Measurements from ENCODE around the gene GABBR2.

The GABBR2 gene

DNA sequence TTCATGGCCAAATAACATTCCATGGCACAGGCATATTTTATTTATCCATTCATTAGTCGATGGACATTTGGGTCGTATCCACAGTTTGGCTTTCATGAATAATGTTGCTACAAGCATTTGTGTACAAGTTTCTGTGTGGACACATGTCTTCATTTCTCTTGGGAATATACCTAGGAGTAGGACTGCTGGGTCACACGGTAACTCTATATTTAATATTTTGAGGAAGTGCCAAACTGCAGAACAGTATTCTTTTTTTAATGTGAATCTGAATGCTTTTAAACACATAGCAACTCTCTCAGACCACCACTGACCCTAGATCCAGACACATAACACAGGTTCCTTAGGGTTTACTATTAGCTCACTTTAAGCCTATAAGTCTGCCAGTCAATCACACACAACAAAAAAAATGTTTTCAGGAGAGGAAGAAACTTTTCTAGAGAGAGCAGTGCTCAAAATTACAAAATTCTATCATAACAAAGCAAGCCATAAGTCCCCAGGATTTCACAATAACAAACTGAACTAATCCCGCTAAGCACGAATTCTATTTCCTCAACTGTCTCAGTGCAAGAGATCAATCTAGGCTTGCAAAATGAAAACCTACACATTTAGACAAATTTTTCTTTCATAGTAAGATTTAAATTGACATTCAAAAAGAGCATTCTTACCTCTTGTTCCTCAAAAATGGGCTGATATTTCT is 41.8 kb upstream of the GABBR2 start:
- H3K4me2 ChIP-seq (ENCODE audit: low read length): no peak overlapping the region
- H3K4me3 ChIP-seq (ENCODE audit: low read length): no peak overlapping the region
- H3K4me1 ChIP-seq (ENCODE audit: low read length): no peaks in the 10 kb centered on the region
- H3K79me2 ChIP-seq (ENCODE audit: low read length): no peaks in the 10 kb centered on the region
- H3K27ac ChIP-seq (ENCODE audit: low read length): no peak overlapping the region
- no peak overlapping the region for H2AFZ ChIP-seq (ENCODE audit: low read depth, low read length)
- H3K27me3 ChIP-seq (ENCODE audit: low read depth, low read length): no peaks in the 10 kb centered on the region
- TF ChIP-seq, protein P1, sequence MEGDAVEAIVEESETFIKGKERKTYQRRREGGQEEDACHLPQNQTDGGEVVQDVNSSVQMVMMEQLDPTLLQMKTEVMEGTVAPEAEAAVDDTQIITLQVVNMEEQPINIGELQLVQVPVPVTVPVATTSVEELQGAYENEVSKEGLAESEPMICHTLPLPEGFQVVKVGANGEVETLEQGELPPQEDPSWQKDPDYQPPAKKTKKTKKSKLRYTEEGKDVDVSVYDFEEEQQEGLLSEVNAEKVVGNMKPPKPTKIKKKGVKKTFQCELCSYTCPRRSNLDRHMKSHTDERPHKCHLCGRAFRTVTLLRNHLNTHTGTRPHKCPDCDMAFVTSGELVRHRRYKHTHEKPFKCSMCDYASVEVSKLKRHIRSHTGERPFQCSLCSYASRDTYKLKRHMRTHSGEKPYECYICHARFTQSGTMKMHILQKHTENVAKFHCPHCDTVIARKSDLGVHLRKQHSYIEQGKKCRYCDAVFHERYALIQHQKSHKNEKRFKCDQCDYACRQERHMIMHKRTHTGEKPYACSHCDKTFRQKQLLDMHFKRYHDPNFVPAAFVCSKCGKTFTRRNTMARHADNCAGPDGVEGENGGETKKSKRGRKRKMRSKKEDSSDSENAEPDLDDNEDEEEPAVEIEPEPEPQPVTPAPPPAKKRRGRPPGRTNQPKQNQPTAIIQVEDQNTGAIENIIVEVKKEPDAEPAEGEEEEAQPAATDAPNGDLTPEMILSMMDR (IDR thresholded peaks at IDR 0.05; ENCODE audit: low read depth, low read length): no peak
- no peak for TF ChIP-seq EZH2phosphoT487 (IDR thresholded peaks at IDR 0.05; ENCODE audit: low read depth)
- no peaks in the 10 kb centered on the region for H3K9me3 ChIP-seq (ENCODE audit: insufficient read depth, low read length)
- no peak overlapping the region for H3K9ac ChIP-seq (ENCODE audit: low read length)
- peaks cover 11% of the 10 kb centered on the region for H3K36me3 ChIP-seq (replicated peaks; ENCODE audit: low read depth, low read length)
- H4K20me1 ChIP-seq (ENCODE audit: insufficient read depth, low read length): no peaks in the 10 kb centered on the region

DNA sequence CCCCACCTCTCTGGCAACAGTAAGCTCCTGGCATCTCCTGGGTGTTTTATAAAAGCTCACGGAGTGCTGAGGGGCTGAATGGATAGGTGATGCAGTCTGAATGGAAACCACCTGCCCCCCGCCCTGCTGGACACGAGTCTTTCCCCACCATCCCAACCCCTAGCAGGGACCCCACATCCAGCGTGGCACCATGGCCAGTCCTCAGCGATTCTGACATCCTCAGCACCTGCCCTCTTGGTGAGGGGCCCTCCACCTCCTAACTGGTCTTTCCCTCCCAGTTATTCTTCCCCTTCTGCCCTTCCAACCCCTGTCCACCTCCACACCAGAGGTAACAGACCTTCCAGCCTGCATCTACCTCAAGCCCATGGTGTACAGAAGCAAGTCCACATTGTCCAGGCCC is 38.7 kb upstream of the GABBR2 start:
- Histone ChIP-seq H3K4me2 (ENCODE audit: low read length) (no peak overlapping the region), H3K9ac (ENCODE audit: low read length) (no peak overlapping the region), H4K20me1 (ENCODE audit: insufficient read depth, low read length) (no peaks in the 10 kb centered on the region), H3K27me3 (ENCODE audit: low read depth, low read length) (no peaks in the 10 kb centered on the region), H3K27ac (ENCODE audit: low read length) (no peak overlapping the region), H3K4me3 (ENCODE audit: low read length) (no peak overlapping the region), H2AFZ (ENCODE audit: low read depth, low read length) (no peak overlapping the region), H3K79me2 (ENCODE audit: low read length) (no peaks in the 10 kb centered on the region), H3K9me3 (ENCODE audit: insufficient read depth, low read length) (no peaks in the 10 kb centered on the region), H3K36me3 (replicated peaks; ENCODE audit: low read depth, low read length) (peaks cover 10% of the 10 kb centered on the region), H3K4me1 (ENCODE audit: low read length) (no peaks in the 10 kb centered on the region)
- TF ChIP-seq EZH2phosphoT487 (IDR thresholded peaks at IDR 0.05; ENCODE audit: low read depth): no peak

DNA sequence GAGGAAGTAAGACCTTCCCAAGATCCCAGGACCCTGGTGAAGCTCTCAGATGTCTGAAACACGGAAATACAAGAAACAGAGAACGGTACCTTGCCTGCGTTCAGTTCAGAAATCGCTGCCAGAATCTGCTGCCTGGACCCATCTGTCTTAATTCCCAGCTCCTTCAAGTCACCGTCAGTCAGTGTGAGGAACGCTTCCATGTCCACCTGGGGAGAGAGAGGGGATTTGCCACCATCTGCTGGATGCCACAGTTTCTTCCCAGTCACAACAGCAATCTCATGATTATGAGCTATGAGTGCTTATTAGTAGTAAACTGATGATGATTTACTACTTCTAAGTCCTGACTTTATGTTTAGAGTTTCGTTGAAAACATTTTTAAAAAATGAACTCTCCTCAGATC is 36.7 kb upstream of the GABBR2 start:
- H3K9ac ChIP-seq (ENCODE audit: low read length): no peak overlapping the region
- H3K4me3 ChIP-seq (ENCODE audit: low read length): no peak overlapping the region
- TF ChIP-seq, protein P1 (IDR thresholded peaks at IDR 0.05; ENCODE audit: low read depth, low read length): no peak
- TF ChIP-seq EZH2phosphoT487 (IDR thresholded peaks at IDR 0.05; ENCODE audit: low read depth): no peak
- no peaks in the 10 kb centered on the region for H3K4me1 ChIP-seq (ENCODE audit: low read length)
- H3K4me2 ChIP-seq (ENCODE audit: low read length): no peak overlapping the region
- H4K20me1 ChIP-seq (ENCODE audit: insufficient read depth, low read length): no peaks in the 10 kb centered on the region
- H3K79me2 ChIP-seq (ENCODE audit: low read length): no peaks in the 10 kb centered on the region
- H3K9me3 ChIP-seq (ENCODE audit: insufficient read depth, low read length): no peaks in the 10 kb centered on the region
- no peak overlapping the region for H2AFZ ChIP-seq (ENCODE audit: low read depth, low read length)
- H3K27ac ChIP-seq (ENCODE audit: low read length): no peak overlapping the region
- no peaks in the 10 kb centered on the region for H3K27me3 ChIP-seq (ENCODE audit: low read depth, low read length)
- peaks cover 10% of the 10 kb centered on the region for H3K36me3 ChIP-seq (replicated peaks; ENCODE audit: low read depth, low read length)

DNA sequence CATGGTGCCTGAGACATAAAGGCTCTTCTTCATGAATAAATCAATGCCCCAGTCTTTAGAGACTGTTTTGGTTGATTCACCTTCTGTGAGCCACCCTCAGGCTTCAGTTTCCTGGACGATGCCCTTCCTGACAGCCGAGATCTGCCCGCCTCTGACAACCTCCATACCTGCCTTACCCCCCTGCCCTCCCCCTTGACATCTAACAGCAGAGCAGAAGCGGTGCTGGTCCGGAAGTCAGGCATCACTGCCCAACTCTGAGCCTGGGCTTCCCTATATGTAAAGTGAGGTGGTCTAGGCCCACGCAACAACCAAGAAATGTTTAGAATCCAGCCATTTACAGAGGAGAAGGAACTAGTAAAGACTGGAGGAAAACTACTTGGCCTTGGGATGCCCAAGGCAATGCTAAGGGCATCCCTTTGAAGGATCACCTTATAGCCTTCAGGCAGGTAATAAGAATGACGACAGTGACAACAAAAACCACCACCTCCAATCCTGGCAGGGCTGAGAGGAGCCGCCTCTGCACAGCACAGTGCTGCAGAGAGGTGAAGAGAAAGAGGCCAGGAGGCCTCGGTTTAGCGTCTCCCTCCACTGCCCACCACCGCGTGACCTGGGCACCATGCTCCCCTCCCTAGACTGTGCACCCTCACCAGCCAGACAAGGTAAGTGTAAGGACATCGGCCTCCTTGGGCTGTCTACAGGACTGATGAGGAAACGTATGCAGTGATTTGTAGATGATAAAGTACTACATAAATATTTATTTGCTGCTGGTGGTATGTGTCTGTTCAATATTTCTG is 35.3 kb upstream of the GABBR2 start:
- no peak overlapping the region for H3K4me2 ChIP-seq (ENCODE audit: low read length)

More for the DNA sequence above, 35.3 kb upstream of the GABBR2 start:
- Histone ChIP-seq H3K79me2 (ENCODE audit: low read length) (no peaks in the 10 kb centered on the region), H3K27ac (ENCODE audit: low read length) (no peak overlapping the region), H4K20me1 (ENCODE audit: insufficient read depth, low read length) (no peaks in the 10 kb centered on the region), H3K27me3 (ENCODE audit: low read depth, low read length) (no peaks in the 10 kb centered on the region), H2AFZ (ENCODE audit: low read depth, low read length) (no peak overlapping the region), H3K4me1 (ENCODE audit: low read length) (no peaks in the 10 kb centered on the region), H3K4me3 (ENCODE audit: low read length) (no peak overlapping the region), H3K36me3 (replicated peaks; ENCODE audit: low read depth, low read length) (peaks cover 6% of the 10 kb centered on the region), H3K9ac (ENCODE audit: low read length) (no peak overlapping the region), H3K9me3 (ENCODE audit: insufficient read depth, low read length) (no peaks in the 10 kb centered on the region)
- no peak for TF ChIP-seq EZH2phosphoT487 (IDR thresholded peaks at IDR 0.05; ENCODE audit: low read depth)
- TF ChIP-seq, protein P1 (IDR thresholded peaks at IDR 0.05; ENCODE audit: low read depth, low read length): no peak

All from OCI-LY3 (cell line).